ENCODE data around the gene SRBD1. TPM values are rescaled to one million over a fixed set of nuclear protein-coding genes. Genes with fewer than 3 reads are reported as not detected.

Gene SRBD1
- polyA plus RNA-seq, 3 donors: 5.8 to 9.2 (median 7.0) TPM

DNA sequence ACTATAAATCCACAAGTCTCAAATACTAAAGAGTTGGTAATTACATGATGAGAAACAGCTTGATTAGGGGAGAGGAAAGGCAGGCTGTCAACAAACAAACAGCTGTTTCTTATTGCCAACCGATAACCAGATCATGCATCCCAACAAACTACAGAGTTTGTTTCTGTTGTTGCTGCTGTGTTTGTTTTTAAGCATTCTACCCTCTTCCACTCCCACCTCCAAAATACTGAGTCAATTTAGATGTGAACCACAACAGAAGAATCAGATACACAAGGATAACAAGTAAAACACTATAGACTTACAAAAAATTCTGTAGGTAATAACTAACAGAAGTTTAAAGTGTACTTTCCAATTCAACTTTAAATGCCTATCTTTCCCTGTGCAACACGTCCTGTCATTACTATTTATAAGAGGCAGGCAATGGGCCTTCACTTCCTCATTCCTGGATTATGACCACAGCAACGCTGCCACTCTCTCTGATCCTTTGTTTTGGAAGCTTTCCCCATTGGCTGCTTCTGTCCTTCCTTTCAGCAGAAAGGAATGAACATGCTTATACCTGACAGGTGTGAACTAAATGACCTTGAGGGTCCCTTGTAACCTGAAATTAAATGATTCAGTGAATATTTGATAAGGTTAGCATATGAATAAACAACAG, 152.0 kb downstream of the SRBD1 start:
- Histone ChIP-seq H3K4me3 (replicated peaks in 1 of 3; ENCODE audit: low read depth in 2 of 3, low read length in 3 of 3) (no peak overlapping the region), H3K27me3 (ENCODE audit: control insufficient read depth in 2 of 2, insufficient read depth in 2 of 2, low read length in 2 of 2) (no peaks in the 10 kb centered on the region), H3K4me1 (ENCODE audit: control insufficient read depth in 1 of 2, insufficient read depth in 2 of 2, low read length in 2 of 2) (no peaks in the 10 kb centered on the region), H3K27ac (ENCODE audit: low read depth in 1 of 2, low read length in 2 of 2) (no peak overlapping the region), H3K4me2 (replicated peaks; ENCODE audit: extremely low read depth, low read length, poor library complexity, severe bottlenecking) (no peak overlapping the region), H3K36me3 (replicated peaks in 1 of 2; ENCODE audit: control insufficient read depth in 1 of 2, insufficient read depth in 2 of 2, low read length in 2 of 2) (peaks cover 0 to 9% of the 10 kb centered on the region in 2 donors), H3K9ac (ENCODE audit: insufficient read depth, low read length, poor library complexity, severe bottlenecking) (no peak overlapping the region), H2AFZ (ENCODE audit: insufficient read depth, low read depth, low read length, poor library complexity, severe bottlenecking) (no peak overlapping the region), H3K79me2 (ENCODE audit: insufficient read depth, low read length) (no peaks in the 10 kb centered on the region), H4K20me1 (ENCODE audit: insufficient read depth, low read length) (no peaks in the 10 kb centered on the region), H3K9me3 (replicated peaks in 1 of 2; ENCODE audit: control insufficient read depth in 1 of 2, insufficient read depth in 1 of 2, low read length in 2 of 2) (no peaks in the 10 kb centered on the region)
- Mint-ChIP-seq H3K27ac (no peak overlapping the region), H3K36me3 (peaks cover 10 to 21% of the 10 kb centered on the region in 2 donors), H3K9me3 (no peaks in the 10 kb centered on the region), H3K4me3 (no peak overlapping the region), H3K4me1 (peaks cover 7% of the 10 kb centered on the region), H3K27me3 (ENCODE audit: low read depth in 3 of 3) (no peaks in the 10 kb centered on the region)
- WGBS (ENCODE audit: insufficient coverage): no CpG with 5 or more reads among the region's 3 CpGs
- intact Hi-C loops (cut with micrococcal nuclease): no loop called here
- DNase-seq: peak; percentile 3 to 15 (median 14)
- TF ChIP-seq, protein P1, sequence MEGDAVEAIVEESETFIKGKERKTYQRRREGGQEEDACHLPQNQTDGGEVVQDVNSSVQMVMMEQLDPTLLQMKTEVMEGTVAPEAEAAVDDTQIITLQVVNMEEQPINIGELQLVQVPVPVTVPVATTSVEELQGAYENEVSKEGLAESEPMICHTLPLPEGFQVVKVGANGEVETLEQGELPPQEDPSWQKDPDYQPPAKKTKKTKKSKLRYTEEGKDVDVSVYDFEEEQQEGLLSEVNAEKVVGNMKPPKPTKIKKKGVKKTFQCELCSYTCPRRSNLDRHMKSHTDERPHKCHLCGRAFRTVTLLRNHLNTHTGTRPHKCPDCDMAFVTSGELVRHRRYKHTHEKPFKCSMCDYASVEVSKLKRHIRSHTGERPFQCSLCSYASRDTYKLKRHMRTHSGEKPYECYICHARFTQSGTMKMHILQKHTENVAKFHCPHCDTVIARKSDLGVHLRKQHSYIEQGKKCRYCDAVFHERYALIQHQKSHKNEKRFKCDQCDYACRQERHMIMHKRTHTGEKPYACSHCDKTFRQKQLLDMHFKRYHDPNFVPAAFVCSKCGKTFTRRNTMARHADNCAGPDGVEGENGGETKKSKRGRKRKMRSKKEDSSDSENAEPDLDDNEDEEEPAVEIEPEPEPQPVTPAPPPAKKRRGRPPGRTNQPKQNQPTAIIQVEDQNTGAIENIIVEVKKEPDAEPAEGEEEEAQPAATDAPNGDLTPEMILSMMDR (IDR thresholded peaks at IDR 0.05): no peak

DNA sequence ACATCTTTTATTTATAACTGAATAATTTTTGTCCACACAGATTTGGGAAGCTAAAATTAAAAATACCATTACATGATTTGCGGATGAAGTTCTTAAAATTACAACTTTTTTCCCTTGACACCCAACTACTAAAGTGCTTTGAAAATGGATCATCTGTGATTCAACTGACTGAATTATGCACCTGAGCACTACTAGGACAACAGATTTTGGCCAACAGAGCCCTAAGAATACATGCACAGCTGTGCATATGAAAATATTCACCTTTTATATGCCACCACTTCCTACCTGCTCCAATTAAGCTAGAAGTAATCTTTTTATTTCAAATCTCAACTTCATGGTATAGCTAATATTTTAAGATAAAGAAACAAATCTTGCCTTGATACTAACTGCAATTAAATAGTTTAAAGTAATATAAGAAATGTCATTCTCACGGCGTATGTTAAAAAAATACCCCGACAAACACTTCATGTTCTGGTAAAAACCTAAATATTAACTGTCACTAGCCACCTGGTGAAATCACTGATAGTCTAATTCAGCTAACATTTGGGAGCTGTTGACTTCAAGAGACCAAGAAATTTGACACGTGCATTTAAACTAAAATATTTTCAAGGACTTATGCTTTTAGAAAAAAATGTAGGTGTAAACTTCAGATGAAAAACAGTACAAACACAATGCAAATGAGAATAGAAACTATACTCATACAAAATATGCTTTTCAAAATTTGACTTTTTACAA, 153.7 kb downstream of the SRBD1 start:
- TF ChIP-seq, protein P1 (IDR thresholded peaks at IDR 0.05): no peak
- H3K4me2 ChIP-seq (replicated peaks; ENCODE audit: extremely low read depth, low read length, poor library complexity, severe bottlenecking): no peak overlapping the region
- H3K27me3 ChIP-seq (ENCODE audit: control insufficient read depth in 2 of 2, insufficient read depth in 2 of 2, low read length in 2 of 2): no peaks in the 10 kb centered on the region
- peaks cover 0 to 9% of the 10 kb centered on the region in 2 donors for H3K36me3 ChIP-seq (replicated peaks in 1 of 2; ENCODE audit: control insufficient read depth in 1 of 2, insufficient read depth in 2 of 2, low read length in 2 of 2)
- H3K79me2 ChIP-seq (ENCODE audit: insufficient read depth, low read length): no peaks in the 10 kb centered on the region
- Mint-ChIP-seq H3K27me3 (ENCODE audit: low read depth in 3 of 3) (no peaks in the 10 kb centered on the region), H3K4me1 (peaks cover 7% of the 10 kb centered on the region), H3K9me3 (no peaks in the 10 kb centered on the region), H3K27ac (no peak overlapping the region), H3K4me3 (no peak overlapping the region), H3K36me3 (peaks cover 10 to 20% of the 10 kb centered on the region in 2 donors)
- H3K9me3 ChIP-seq (replicated peaks in 1 of 2; ENCODE audit: control insufficient read depth in 1 of 2, insufficient read depth in 1 of 2, low read length in 2 of 2): no peaks in the 10 kb centered on the region
- intact Hi-C loops (cut with micrococcal nuclease): no loop called here
- no peak for DNase-seq
- 100% methylated on average over 1 of the region's 5 CpGs for whole genome bisulfite sequencing (ENCODE audit: insufficient coverage)
- H3K27ac ChIP-seq (ENCODE audit: low read depth in 1 of 2, low read length in 2 of 2): no peak overlapping the region
- no peak overlapping the region for H2AFZ ChIP-seq (ENCODE audit: insufficient read depth, low read depth, low read length, poor library complexity, severe bottlenecking)
- H3K4me1 ChIP-seq (ENCODE audit: control insufficient read depth in 1 of 2, insufficient read depth in 2 of 2, low read length in 2 of 2): no peaks in the 10 kb centered on the region
- H4K20me1 ChIP-seq (ENCODE audit: insufficient read depth, low read length): no peaks in the 10 kb centered on the region
- H3K4me3 ChIP-seq (replicated peaks in 1 of 3; ENCODE audit: low read depth in 2 of 3, low read length in 3 of 3): no peak overlapping the region
- H3K9ac ChIP-seq (ENCODE audit: insufficient read depth, low read length, poor library complexity, severe bottlenecking): no peak overlapping the region
